Measurements from ENCODE around the gene SERPINA3.

- no peak for TF ChIP-seq CTCF (IDR thresholded peaks at IDR 0.05)
- TF ChIP-seq EZH2phosphoT487 (IDR thresholded peaks at IDR 0.05), result no peak
- TF ChIP-seq EZH2 (IDR thresholded peaks at IDR 0.05), result no peak
Observed at GRCh38 chr14:94646066-94646465, 33.9 kb downstream of the SERPINA3 start.
